HG02973 (cell line): ENCODE data around the gene NAGLU.
A peak's percentile ranks its signal among the peaks of the same experiment; 100 is the strongest.
"Not testable (repeated sequence)": the region's sequence is repeated elsewhere in the genome, so short reads cannot be mapped to it uniquely, and the experiment has no call there.

Source experiments
- ATAC-seq: cut with Tn5 transposase; IDR thresholded peaks from one replicate; pipeline ENCODE4 v1.9.1; 2021; ENCODE audit warnings: moderate library complexity; ENCODE audit not compliant: unreplicated experiment

Gene NAGLU

DNA sequence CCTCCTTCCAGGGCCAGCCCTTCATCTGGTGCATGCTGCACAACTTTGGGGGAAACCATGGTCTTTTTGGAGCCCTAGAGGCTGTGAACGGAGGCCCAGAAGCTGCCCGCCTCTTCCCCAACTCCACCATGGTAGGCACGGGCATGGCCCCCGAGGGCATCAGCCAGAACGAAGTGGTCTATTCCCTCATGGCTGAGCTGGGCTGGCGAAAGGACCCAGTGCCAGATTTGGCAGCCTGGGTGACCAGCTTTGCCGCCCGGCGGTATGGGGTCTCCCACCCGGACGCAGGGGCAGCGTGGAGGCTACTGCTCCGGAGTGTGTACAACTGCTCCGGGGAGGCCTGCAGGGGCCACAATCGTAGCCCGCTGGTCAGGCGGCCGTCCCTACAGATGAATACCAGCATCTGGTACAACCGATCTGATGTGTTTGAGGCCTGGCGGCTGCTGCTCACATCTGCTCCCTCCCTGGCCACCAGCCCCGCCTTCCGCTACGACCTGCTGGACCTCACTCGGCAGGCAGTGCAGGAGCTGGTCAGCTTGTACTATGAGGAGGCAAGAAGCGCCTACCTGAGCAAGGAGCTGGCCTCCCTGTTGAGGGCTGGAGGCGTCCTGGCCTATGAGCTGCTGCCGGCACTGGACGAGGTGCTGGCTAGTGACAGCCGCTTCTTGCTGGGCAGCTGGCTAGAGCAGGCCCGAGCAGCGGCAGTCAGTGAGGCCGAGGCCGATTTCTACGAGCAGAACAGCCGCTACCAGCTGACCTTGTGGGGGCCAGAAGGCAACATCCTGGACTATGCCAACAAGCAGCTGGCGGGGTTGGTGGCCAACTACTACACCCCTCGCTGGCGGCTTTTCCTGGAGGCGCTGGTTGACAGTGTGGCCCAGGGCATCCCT, 7.4 kb downstream of the NAGLU start:
- no peak for ATAC-seq

DNA sequence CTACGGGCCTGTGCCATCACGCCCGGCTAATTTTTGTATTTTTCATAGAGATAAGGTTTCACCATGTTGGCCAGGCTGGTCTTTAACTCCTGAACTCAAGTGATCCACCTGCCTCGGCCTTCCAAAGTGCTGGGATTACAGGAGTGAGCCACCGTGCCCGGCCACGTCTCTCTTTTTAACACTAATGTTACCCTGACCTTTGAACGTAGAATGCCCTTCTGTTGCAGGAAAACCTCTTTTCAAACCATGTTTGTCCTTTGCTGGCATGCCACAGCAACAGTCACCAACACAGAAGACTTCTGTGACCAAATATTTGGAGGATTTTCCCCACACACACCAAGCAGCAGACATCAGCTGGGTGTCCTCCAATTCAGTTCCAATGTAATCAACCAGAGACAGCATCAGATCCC, 8.8 kb downstream of the NAGLU start:
- no peak for ATAC-seq

DNA sequence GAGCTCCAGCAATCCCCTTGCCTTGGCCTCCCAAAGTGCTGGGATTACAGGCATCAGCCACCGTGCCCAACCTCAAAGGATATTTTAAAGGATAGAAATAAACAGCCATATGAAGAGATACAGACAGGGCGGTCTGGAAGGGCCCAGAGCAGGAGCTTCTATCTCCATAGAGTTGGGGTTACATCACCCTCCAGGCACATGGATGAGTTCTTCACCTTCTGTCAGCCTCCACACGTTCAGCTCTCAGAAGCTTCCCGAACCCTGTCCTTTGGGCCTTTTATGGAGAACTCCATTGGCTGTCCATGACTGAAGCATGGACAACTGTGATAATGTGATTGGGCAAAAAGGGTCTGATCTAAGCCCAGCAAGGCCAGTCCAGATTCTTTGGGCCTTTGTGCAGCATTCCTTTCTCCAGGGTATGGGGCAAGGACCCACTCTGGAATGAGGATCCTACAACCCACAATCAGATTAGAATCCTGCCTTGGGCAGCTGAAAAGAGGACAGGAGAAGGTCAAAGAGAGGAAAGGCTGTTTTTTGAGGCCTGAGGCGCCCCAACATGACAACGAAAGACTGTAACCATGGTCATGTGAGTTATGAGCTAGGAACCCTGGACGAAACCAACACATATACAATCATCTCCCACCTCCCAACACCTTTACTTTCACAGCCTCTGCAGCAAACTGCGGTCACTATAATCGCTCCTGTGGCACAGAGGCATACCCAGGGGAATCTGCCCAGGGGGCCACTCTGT, 9.9 kb downstream of the NAGLU start:
- ATAC-seq = not testable (repeated sequence)

- ATAC-seq = no peak
These were observed 11.0 kb downstream of the NAGLU start for GRCh38 chr17:42547001-42547461.

DNA sequence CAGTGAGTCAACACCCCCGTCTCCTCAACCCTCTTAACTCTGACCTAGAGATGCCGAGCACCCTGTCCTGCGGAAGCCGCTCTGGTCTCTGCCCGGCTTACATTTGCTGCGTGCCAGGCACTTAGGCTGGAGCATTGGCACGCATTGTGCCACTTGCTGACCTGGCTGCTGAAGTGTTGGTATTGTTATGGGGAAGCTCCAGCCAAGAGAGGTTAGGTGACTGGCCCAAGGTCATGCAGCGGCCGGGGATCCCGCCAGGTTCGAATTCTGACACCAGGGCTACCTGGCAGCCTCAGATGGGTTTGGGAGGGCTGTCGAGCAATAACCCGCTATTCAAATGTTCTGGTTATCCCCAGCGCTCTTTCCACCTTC, 11.6 kb downstream of the NAGLU start:
- no peak for ATAC-seq

GRCh38 chr17:42548070-42548837, 12.2 kb downstream of the NAGLU start:
- no peak for ATAC-seq

GRCh38 chr17:42548993-42549755, 13.1 kb downstream of the NAGLU start:
- no peak for ATAC-seq

DNA sequence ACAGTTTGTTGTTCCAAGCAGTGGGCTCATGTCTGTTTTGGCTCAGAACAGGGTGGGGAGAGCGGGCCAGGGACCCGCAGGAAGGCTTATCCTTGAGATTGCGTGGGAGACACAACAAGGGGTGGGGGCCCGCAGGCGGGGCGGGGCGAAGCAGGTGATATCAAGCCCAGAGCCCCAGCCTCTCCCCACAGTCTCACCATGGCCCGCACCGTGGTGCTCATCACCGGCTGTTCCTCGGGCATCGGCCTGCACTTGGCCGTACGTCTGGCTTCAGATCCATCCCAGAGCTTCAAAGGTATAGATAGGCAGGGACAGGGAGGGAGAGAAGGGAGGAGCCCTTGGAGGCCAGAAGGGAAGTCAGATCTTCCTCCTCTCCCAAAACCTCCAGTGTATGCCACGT, 16.7 kb downstream of the NAGLU start, which contains the start of gene HSD17B1:
TSS of gene HSD17B1 (plus strand) at position 188 of the 400 bp plus-strand sequence. CDS start at position 199, 11 bp downstream.
- not testable (repeated sequence) for ATAC-seq

GRCh38 chr17:42553161-42553818, 17.2 kb downstream of the NAGLU start:
- no peak for ATAC-seq

- no peak for ATAC-seq
These were observed 17.8 kb downstream of the NAGLU start for GRCh38 chr17:42553866-42554249.

DNA sequence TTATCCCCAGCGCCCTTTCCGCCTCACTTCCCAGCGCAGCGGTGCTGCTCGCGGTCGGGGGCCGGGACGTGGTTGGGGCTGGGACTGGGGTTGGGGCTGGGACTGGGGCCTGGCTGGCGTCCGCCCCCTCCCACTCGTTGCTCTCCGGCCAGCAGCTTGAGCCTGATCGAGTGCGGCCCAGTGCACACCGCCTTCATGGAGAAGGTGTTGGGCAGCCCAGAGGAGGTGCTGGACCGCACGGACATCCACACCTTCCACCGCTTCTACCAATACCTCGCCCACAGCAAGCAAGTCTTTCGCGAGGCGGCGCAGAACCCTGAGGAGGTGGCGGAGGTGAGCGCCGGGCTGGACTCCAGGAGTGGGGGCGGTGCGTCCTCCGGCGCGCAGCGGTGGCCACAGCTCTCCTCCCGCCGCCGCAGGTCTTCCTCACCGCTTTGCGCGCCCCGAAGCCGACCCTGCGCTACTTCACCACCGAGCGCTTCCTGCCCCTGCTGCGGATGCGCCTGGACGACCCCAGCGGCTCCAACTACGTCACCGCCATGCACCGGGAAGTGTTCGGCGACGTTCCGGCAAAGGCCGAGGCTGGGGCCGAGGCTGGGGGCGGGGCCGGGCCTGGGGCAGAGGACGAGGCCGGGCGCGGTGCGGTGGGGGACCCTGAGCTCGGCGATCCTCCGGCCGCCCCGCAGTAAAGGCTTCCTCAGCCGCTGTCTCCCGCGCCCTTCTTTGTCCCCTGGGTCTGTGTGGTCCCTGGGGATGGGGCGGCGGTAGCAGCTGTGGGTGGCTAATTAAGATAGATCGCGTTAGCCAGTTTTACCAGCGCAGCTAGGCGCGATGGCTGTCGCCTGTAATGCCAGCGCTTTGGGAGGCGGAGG, 18.4 kb downstream of the NAGLU start:
- ATAC-seq = peak; percentile 81

- ATAC-seq = no peak
These were observed 19.1 kb downstream of the NAGLU start for GRCh38 chr17:42555122-42555622.

- ATAC-seq = not testable (repeated sequence)
These were observed 20.0 kb downstream of the NAGLU start for GRCh38 chr17:42555961-42556617.

GRCh38 chr17:42559075-42559474, 23.0 kb downstream of the NAGLU start:
- no peak for ATAC-seq

- no peak for ATAC-seq
These were observed 24.2 kb downstream of the NAGLU start for GRCh38 chr17:42560246-42560645.

GRCh38 chr17:42561897-42562387, 25.9 kb downstream of the NAGLU start, which contains the start of gene COASY:
Gene COASY (plus strand): TSS chr17:42562148. CDS start chr17:42562623, 475 bp downstream.
- ATAC-seq = no peak

- no peak for ATAC-seq
These were observed 26.5 kb downstream of the NAGLU start for GRCh38 chr17:42562388-42563142.
